Smooth muscle cell (in vitro differentiated cells): ENCODE results near the gene LRG1. TPM values are rescaled to one million over a fixed set of nuclear protein-coding genes. Genes with fewer than 3 reads are reported as not detected.
"Not testable (repeated sequence)": the region's sequence is repeated elsewhere in the genome, so short reads cannot be mapped to it uniquely, and the experiment has no call there.

Experiments used
- DNase-seq: peaks from one replicate; lab custom pipeline; 2025; ENCODE audit not compliant: unreplicated experiment; lab: John Stamatoyannopoulos, UW
- H2AFZ ChIP-seq: fragments of 200-600 bp; sonication (generic); 2 replicates; pipeline ENCODE4 v1.6.0; 2016; ENCODE audit warnings: antibody characterized with exemption, low read depth, mild to moderate bottlenecking
- H3F3A ChIP-seq: fragments of 200-600 bp; sonication (generic); 2 replicates; pipeline ENCODE4 v1.6.0; 2017; ENCODE audit warnings: antibody characterized with exemption, low read depth
- H3K27ac ChIP-seq: fragments of 200-600 bp; sonication (generic); 2 replicates; pipeline ENCODE4 v1.5.1; 2016; ENCODE audit warnings: low read depth, mild to moderate bottlenecking
- H3K27me3 ChIP-seq: fragments of 200-600 bp; sonication (generic); 2 replicates; pipeline ENCODE4 v1.6.1; 2016; ENCODE audit warnings: low read depth, mild to moderate bottlenecking
- H3K36me3 ChIP-seq: fragments of 200-600 bp; sonication (generic); 2 replicates; pipeline ENCODE4 v1.5.1; 2016; ENCODE audit warnings: low read depth
- H3K4me1 ChIP-seq: fragments of 200-600 bp; sonication (generic); 2 replicates; pipeline ENCODE4 v1.5.1; 2016; ENCODE audit warnings: low read depth
- H3K4me2 ChIP-seq: fragments of 200-600 bp; sonication (generic); 2 replicates; pipeline ENCODE4 v1.6.0; 2016; ENCODE audit warnings: mild to moderate bottlenecking
- H3K4me3 ChIP-seq: fragments of 200-600 bp; sonication (generic); 2 replicates; pipeline ENCODE4 v1.5.1; 2016; ENCODE audit warnings: mild to moderate bottlenecking
- H3K79me2 ChIP-seq: fragments of 200-600 bp; sonication (generic); 2 replicates; pipeline ENCODE4 v1.6.0; 2016; ENCODE audit warnings: low read depth, mild to moderate bottlenecking
- H3K9ac ChIP-seq: fragments of 200-600 bp; sonication (generic); 2 replicates; pipeline ENCODE4 v1.6.0; 2016; ENCODE audit warnings: low read depth
- H3K9me3 ChIP-seq: fragments of 200-600 bp; sonication (generic); replicated peaks from 2 replicates; pipeline ENCODE4 v1.5.1; 2016; ENCODE audit warnings: low read depth
- H4K20me1 ChIP-seq: fragments of 200-600 bp; sonication (generic); 2 replicates; pipeline ENCODE4 v1.6.0; 2016; ENCODE audit warnings: low read depth
- CTCF ChIP-seq: fragments of 200-600 bp; sonication (generic); IDR thresholded peaks from 2 replicates; pipeline ENCODE4 v1.5.1; 2017; ENCODE audit warnings: borderline replicate concordance, mild to moderate bottlenecking, antibody characterized with exemption; ENCODE audit not compliant: insufficient read depth, poor library complexity, severe bottlenecking
- WGBS: methylation state at CpG from one replicate; pipeline ENCODE4 v1.1.7; 2016; ENCODE audit warnings: low lambda C conversion rate; 5-methylcytosine and 5-hydroxymethylcytosine counted together
- polyA plus RNA-seq: library from polyadenylated mRNA; unstranded; fragments of >200 nt; fragmentation: Nextera tagmentation; extraction: Ambion mirVana; gene quantifications from 2 replicates; pipeline ENCODE4 v1.2.1, GENCODE V29; 2016
- total RNA-seq: library from RNA; depleted of rRNA; stranded (reverse); fragments of >200 nt; gene quantifications from 2 replicates; pipeline ENCODE4 v1.2.3, GENCODE V29; 2014

LRG1 gene
- total and polyA plus RNA-seq, 2 experiments from 2014 or later: not detected

- 88% methylated on average over 28 of the region's 28 CpGs for WGBS
- no peaks in the 10 kb centered on the region for H3K79me2 ChIP-seq
- no peak overlapping the region for H3K27ac ChIP-seq
- H3K36me3 ChIP-seq: no peaks in the 10 kb centered on the region
- H3K4me3 ChIP-seq: no peak overlapping the region
- H3K4me2 ChIP-seq: no peak overlapping the region
- no peak for TF ChIP-seq CTCF
- no peaks in the 10 kb centered on the region for H3K4me1 ChIP-seq
- no peaks in the 10 kb centered on the region for H3F3A ChIP-seq
- no peak overlapping the region for H3K9ac ChIP-seq
- H3K27me3 ChIP-seq: peaks cover 22% of the 10 kb centered on the region
- H4K20me1 ChIP-seq: no peaks in the 10 kb centered on the region
- H2AFZ ChIP-seq: no peak overlapping the region
- H3K9me3 ChIP-seq: no peaks in the 10 kb centered on the region
- DNase-seq: no peak
Observed at GRCh38 chr19:4531562-4532165, 8.2 kb downstream of the LRG1 start.

- DNase-seq: no peak
- Histone ChIP-seq H3F3A (no peaks in the 10 kb centered on the region), H3K27ac (no peak overlapping the region), H2AFZ (no peak overlapping the region), H3K27me3 (peaks cover 12% of the 10 kb centered on the region), H4K20me1 (no peaks in the 10 kb centered on the region), H3K9me3 (no peaks in the 10 kb centered on the region), H3K4me1 (no peaks in the 10 kb centered on the region), H3K36me3 (no peaks in the 10 kb centered on the region), H3K9ac (no peak overlapping the region), H3K79me2 (no peaks in the 10 kb centered on the region), H3K4me3 (no peak overlapping the region), H3K4me2 (no peak overlapping the region)
- 82% methylated on average over 14 of the region's 14 CpGs for WGBS
- TF ChIP-seq CTCF: no peak
Observed at GRCh38 chr19:4529924-4530522, 9.8 kb downstream of the LRG1 start.

- H3F3A ChIP-seq: no peaks in the 10 kb centered on the region
- H3K9ac ChIP-seq: no peak overlapping the region
- DNase-seq: no peak
- no peak overlapping the region for H3K4me2 ChIP-seq
- no peak overlapping the region for H2AFZ ChIP-seq
- H3K79me2 ChIP-seq: no peaks in the 10 kb centered on the region
- H3K36me3 ChIP-seq: no peaks in the 10 kb centered on the region
- no peak overlapping the region for H3K4me3 ChIP-seq
- H3K9me3 ChIP-seq: no peaks in the 10 kb centered on the region
- H4K20me1 ChIP-seq: no peaks in the 10 kb centered on the region
- H3K27me3 ChIP-seq: peaks cover 5% of the 10 kb centered on the region
- no peak for TF ChIP-seq CTCF
- 85% methylated on average over 12 of the region's 15 CpGs for WGBS
- H3K27ac ChIP-seq: no peak overlapping the region
- H3K4me1 ChIP-seq: no peaks in the 10 kb centered on the region
Observed at GRCh38 chr19:4528843-4529242, 11.0 kb downstream of the LRG1 start.

- not testable (repeated sequence) for DNase-seq, H3K4me3 ChIP-seq, H3K79me2 ChIP-seq, H3K4me1 ChIP-seq, H3K27ac ChIP-seq, H3K36me3 ChIP-seq, H3K4me2 ChIP-seq, H3K9ac ChIP-seq, H4K20me1 ChIP-seq, H3F3A ChIP-seq, H3K9me3 ChIP-seq, H2AFZ ChIP-seq, H3K27me3 ChIP-seq
- 94% methylated on average over 8 of the region's 8 CpGs for WGBS
Observed at GRCh38 chr19:4527377-4527776, 12.5 kb downstream of the LRG1 start.
